ENCODE data around the gene KRT8. TPM values are rescaled to one million over a fixed set of nuclear protein-coding genes. Genes with fewer than 3 reads are reported as not detected.

The KRT8 gene
- total RNA-seq, 1 experiment from 2014 or later = 3,725 TPM

- H3K9me3 Mint-ChIP-seq (ENCODE audit: unreplicated experiment) = no peaks in the 10 kb centered on the region
- intact Hi-C loops (cut with micrococcal nuclease; ENCODE audit: unreplicated experiment) = no loop called here
- no peaks in the 10 kb centered on the region for H3K27me3 ChIP-seq (replicated peaks; ENCODE audit: control insufficient read depth, insufficient read depth, low read length)
- no peaks in the 10 kb centered on the region for H3K9me3 ChIP-seq
- H3K36me3 Mint-ChIP-seq (ENCODE audit: insufficient read depth, unreplicated experiment) = peaks cover 100% of the 10 kb centered on the region
- ChIA-PET POLR2A (interaction anchor here (0.8 kb wide), 1 partner anchor 24 kb away, joined by 3 read pairs; no protein-coding TSS in a partner anchor), CTCF (interaction anchor here (1.0 kb wide), 1 partner anchor 80 kb away, joined by 3 read pairs; no protein-coding TSS in a partner anchor)
- no peak overlapping the region for H3K4me3 ChIP-seq (ENCODE audit: low read depth, low read length)
- no peak for DNase-seq
- TF ChIP-seq CTCF (IDR thresholded peaks at IDR 0.05; ENCODE audit: insufficient read depth in 1 of 2, low read depth in 1 of 2, low read length in 1 of 2, severe bottlenecking in 1 of 2, unreplicated experiment in 1 of 2) = no peak
- H3K27ac Mint-ChIP-seq (ENCODE audit: unreplicated experiment) = peak overlapping the region; percentile 98
- peaks cover 23% of the 10 kb centered on the region for H3K36me3 ChIP-seq (ENCODE audit: control insufficient read depth, insufficient read depth, low read length)
- H3K4me3 Mint-ChIP-seq (ENCODE audit: unreplicated experiment) = peak overlapping the region; percentile 95
- H3K4me1 ChIP-seq = peaks cover 71% of the 10 kb centered on the region
- peaks cover 41% of the 10 kb centered on the region for H3K4me1 Mint-ChIP-seq (ENCODE audit: low read depth, unreplicated experiment)
- H3K27me3 Mint-ChIP-seq (ENCODE audit: insufficient read depth, unreplicated experiment) = peaks cover 3% of the 10 kb centered on the region
- no TSS peak for BruUV-seq (replicated peaks)
Measured at GRCh38 chr12:52900166-52900895, 4.5 kb downstream of the KRT8 start.

DNA sequence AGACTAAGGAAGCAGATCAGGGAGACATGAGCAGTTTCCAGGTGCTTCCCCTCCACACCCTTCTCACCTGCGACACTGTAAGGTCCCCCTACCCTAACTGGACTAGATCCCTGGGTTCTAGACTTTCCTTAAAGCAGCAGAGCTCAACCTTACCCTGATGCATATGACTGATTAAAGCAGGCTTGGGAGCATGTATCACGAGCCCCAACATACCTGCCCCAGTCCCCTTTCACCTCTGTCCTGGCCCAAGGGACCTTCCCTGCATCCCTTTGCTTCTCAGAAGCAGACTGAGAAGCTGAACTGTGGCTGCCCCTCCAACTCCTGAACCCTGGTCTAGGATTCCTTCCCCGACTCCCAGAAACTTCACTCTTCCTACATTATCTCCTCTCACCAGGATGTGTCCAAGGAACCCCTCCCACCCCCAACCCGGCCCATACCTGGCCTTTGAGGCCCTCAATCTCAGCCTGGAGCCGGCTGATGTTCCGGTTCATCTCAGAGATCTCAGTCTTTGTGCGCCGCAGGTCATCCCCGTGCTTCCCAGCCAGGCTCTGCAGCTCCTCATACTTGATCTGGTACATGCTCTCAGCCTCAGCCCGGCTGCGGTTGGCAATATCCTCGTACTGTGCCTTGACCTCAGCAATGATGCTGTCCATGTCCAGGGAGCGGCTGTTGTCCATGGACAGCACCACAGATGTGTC, 5.4 kb downstream of the KRT8 start:
- H3K36me3 ChIP-seq (ENCODE audit: control insufficient read depth, insufficient read depth, low read length) = peaks cover 23% of the 10 kb centered on the region
- ChIA-PET POLR2A (interaction anchor here (0.8 to 1.1 kb wide), 2 partner anchors 25 to 70 kb away, joined by 3 read pairs; no protein-coding TSS in a partner anchor), CTCF (interaction anchor here (1.0 to 1.1 kb wide), 3 partner anchors 11 to 81 kb away, joined by 3 to 6 read pairs (median 3); no protein-coding TSS in a partner anchor)
- intact Hi-C loops (cut with micrococcal nuclease; ENCODE audit: unreplicated experiment) = no loop called here
- H3K4me1 Mint-ChIP-seq (ENCODE audit: low read depth, unreplicated experiment) = peaks cover 44% of the 10 kb centered on the region
- no peak for DNase-seq
- no peaks in the 10 kb centered on the region for H3K27me3 Mint-ChIP-seq (ENCODE audit: insufficient read depth, unreplicated experiment)
- H3K9me3 ChIP-seq = no peaks in the 10 kb centered on the region
- peaks cover 74% of the 10 kb centered on the region for H3K4me1 ChIP-seq
- H3K4me3 ChIP-seq (ENCODE audit: low read depth, low read length) = no peak overlapping the region
- H3K27me3 ChIP-seq (replicated peaks; ENCODE audit: control insufficient read depth, insufficient read depth, low read length) = no peaks in the 10 kb centered on the region
- BruUV-seq (replicated peaks) = no TSS peak
- no peak for TF ChIP-seq CTCF (IDR thresholded peaks at IDR 0.05; ENCODE audit: insufficient read depth in 1 of 2, low read depth in 1 of 2, low read length in 1 of 2, severe bottlenecking in 1 of 2, unreplicated experiment in 1 of 2)
- H3K9me3 Mint-ChIP-seq (ENCODE audit: unreplicated experiment) = no peaks in the 10 kb centered on the region
- H3K4me3 Mint-ChIP-seq (ENCODE audit: unreplicated experiment) = peak overlapping the region; percentile 95
- peaks cover 100% of the 10 kb centered on the region for H3K36me3 Mint-ChIP-seq (ENCODE audit: insufficient read depth, unreplicated experiment)
- peak overlapping the region; percentile 98 for H3K27ac Mint-ChIP-seq (ENCODE audit: unreplicated experiment)
